ENCODE measurements around the gene RNF220.

- no peak for TF ChIP-seq CTCF (IDR thresholded peaks at IDR 0.05)
- no peak for TF ChIP-seq POLR2A (IDR thresholded peaks at IDR 0.05)
- no peak for TF ChIP-seq POLR2AphosphoS5 (IDR thresholded peaks at IDR 0.05)
- TF ChIP-seq EP300 (IDR thresholded peaks at IDR 0.05) = no peak
These were observed 10.0 kb downstream of the RNF220 start for GRCh38 chr1:44415013-44415412.
